NCI-H345 treated with DMSO at 0.1 percent for 48 hours (cell line): ENCODE data around the gene OFD1.

Source experiments
- DNase-seq: peaks from one replicate; lab custom pipeline; 2025; ENCODE audit not compliant: unreplicated experiment; lab: John Stamatoyannopoulos, UW

OFD1 gene

GRCh38 chrX:13750204-13750603 lies 15.7 kb downstream of the OFD1 start:
- peak; percentile 24 for DNase-seq

DNA sequence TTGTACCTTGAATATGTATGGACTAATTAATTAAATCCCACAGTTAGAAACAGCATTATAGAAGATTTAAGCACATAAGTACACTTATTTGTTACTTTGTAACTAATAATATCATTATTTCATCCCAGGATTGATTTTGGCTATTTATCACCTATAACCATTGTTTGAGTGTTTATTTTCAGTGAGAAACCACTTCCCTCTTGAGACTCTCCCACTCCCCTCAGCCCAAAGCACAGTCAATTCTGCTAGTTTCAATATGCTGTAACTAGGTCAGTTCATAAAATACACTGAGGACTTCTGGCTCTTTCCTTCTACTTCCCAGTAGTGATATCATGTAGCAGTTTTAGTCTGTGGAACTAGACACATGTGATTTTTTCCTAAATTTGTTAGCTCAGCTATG lies 16.3 kb downstream of the OFD1 start:
- no peak for DNase-seq

- no peak for DNase-seq
Observed at GRCh38 chrX:13752141-13752540, 17.6 kb downstream of the OFD1 start.

- no peak for DNase-seq
Observed at GRCh38 chrX:13752646-13753045, 18.1 kb downstream of the OFD1 start.

GRCh38 chrX:13754765-13755164 lies 20.2 kb downstream of the OFD1 start:
- DNase-seq = no peak

- DNase-seq = no peak
Observed at GRCh38 chrX:13755254-13755653, 20.7 kb downstream of the OFD1 start.

GRCh38 chrX:13756381-13756780 lies 21.8 kb downstream of the OFD1 start:
- DNase-seq = no peak

DNA sequence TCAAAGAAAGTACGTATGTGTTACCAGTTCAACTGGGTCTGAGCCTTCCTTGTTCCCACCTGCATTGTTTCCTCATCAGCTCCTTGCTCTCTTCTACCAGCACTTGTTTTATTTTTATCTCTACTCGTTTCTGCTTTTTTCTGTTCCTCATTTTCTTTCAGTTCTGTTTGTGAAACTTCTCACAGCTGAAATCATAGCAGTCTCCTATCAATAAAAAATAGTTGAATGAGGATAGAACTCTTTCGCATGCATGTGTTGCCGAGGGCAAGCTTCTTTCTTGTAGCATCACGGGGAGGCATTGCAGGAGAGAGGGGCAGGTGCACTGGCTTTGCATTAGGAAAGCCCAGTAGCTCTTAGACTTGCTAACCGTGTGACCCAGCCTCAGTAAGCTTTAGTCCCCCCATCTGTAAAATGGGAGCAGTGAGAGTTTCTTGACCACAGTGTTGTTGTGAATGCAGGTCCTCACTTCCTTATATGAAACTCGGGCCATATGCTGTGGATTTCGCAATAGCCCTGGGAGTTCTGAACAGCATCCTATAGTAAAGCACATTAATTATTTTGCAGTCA lies 24.7 kb downstream of the OFD1 start:
- DNase-seq = no peak

DNA sequence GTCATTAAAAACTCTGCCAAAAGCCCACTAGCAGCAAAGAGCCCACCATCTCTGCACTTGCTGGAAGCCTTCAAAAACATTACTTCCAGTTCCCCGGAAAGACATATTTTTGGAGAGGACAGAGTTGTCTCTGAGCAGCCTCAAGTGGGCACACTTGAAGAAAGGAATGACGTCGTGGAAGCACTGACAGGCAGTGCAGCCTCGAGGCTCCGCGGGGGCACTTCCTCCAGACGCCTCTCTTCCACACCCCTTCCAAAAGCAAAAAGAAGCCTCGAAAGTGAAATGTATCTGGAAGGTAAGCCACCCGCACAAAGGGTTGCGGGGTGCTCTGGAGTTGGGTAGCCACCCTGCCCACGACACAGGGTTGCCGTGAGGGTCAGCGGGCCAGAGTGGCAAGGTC lies 25.9 kb downstream of the OFD1 start:
- DNase-seq = no peak

GRCh38 chrX:13761606-13762414 lies 27.3 kb downstream of the OFD1 start:
- DNase-seq = no peak

DNA sequence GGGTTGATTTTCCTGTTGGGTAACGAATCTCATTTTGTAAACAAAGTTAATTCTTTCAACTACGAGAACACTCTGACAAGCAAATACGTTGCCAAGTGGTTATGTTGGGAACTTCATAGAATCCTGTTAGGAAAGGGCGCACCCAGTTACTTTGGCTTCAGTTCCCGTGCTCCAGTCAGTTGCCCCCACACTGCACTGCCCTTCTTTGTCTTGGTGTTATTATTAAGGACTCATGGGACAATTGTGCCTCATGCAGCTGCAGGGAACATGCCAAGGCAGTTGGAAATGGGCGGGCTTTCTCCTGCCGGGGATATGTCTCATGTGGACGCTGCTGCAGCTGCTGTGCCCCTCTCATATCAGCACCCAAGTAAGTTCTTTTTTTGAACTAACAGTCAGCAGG lies 28.9 kb downstream of the OFD1 start:
- no peak for DNase-seq

DNA sequence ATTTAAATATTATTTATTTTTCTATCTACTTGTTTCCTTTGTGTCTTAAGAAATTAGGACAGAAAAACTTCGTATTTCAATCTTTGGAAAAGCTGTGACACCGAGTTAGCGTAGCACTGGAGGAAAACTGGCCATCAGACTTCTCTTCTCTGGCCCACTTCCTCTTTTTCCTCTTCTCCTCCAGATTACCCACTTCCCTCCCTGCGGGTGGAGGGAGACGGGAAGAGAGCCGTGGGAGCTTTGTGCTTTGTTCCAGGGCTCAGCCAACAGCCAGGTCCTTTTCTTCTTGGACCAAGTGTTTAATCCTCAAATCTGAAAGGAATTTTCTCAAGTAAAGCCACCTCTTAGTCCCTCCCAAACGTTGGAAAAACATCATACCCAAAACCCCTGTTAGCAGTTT lies 29.7 kb downstream of the OFD1 start:
- no peak for DNase-seq

DNA sequence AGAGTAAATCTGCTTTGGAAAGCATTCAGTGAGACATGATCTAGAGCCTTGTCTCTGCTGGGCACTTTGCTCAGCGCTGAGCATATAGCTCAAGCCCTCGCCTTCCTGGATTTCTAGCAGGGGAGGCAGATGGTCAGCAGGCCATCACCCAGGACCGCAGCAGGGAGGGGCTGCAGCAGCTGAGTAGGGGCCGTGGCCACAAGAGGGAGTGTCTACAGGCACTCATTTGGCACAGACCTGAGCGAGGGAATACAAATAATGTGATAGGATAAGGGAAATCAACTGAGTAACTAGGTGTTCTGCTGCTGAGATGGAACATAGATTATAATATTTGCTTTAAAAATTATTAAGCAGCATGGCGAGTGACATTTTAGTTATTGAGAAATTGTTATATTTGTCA lies 30.2 kb downstream of the OFD1 start:
- no peak for DNase-seq

GRCh38 chrX:13768939-13769338 lies 34.4 kb downstream of the OFD1 start:
- DNase-seq = no peak

GRCh38 chrX:13770013-13770535 lies 35.5 kb downstream of the OFD1 start:
- no peak for DNase-seq

DNA sequence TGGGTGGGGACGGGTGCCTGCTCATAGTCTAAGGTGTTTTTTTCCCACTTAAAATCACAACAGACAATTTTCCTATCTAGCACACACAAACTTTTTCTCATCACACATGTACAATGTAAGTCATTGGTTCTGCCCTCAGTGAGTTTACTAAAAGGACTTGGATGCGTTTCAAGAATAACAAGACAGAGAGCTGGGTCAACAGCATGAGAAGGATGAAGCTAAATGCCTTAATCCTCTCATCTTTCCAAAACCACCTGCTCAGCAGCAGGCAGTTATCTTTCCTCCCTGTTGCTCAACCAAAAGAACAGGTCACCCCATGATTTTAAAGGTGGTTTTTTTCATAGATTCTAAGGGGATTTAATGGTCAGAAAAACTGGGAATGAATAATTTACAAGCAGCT lies 40.1 kb downstream of the OFD1 start:
- no peak for DNase-seq

GRCh38 chrX:13775837-13776236 lies 41.3 kb downstream of the OFD1 start:
- no peak for DNase-seq

- no peak for DNase-seq
Observed at GRCh38 chrX:13776387-13776786, 41.8 kb downstream of the OFD1 start.

DNA sequence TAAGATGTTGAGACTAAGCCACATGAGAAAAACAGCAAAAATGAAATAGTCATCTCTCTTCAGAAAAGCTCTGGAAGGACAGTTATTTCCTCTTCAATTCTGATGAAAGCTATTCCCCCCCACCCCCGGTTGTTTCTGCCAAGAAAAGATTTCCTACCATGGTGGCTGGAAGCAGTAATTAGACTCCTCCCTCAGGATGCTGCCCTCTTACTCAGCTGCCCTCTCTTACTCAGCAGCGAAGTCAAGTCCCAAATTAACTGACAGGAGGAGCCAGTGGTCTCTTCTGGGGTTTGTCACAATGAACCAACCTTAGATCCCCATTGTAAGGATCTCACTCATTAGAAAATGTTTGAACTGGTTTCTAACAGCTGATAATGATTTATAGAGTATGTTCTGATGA lies 44.4 kb downstream of the OFD1 start:
- DNase-seq = no peak

DNA sequence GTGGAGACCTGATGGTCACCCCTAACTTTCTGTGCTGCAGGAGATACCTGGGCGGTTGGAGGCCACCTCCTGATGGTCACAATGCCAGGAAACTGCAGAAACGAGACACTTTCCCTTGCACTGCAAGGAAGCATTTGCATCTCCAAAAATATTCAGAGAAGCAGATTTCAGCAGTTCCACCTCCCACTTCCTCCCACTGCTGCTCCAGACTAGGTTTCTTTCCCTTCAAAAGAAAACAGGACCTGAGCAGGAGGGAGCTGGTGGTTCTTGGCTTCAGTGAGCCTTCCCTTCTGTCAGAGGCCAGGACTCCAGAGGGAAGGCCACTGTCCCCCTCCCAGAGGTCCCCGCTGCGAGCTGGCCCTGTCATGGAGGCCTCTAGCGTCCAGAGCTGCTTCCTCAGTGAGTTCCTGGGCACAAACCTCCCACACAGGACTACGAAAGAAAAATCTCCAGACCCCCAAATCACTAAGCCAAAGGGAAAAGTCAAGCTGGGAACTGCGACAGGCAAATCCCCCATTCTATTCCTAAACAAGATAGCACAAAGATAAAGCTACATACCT lies 46.4 kb downstream of the OFD1 start:
- no peak for DNase-seq

- no peak for DNase-seq
Observed at GRCh38 chrX:13786048-13786447, 51.5 kb downstream of the OFD1 start.
